Lung (tissue), 16 donors: Measurements from ENCODE around the gene NCBP3. TPM values are rescaled to one million over a fixed set of nuclear protein-coding genes. Genes with fewer than 3 reads are reported as not detected.

Source experiments
- ATAC-seq: fragments of 200-7000 bp; cut with Tn5 transposase; one replicate; pipeline ENCODE4 v1.9.1; 2020; ENCODE audit warnings: moderate number of reproducible peaks; ENCODE audit not compliant: insufficient read depth, low FRiP score
- DNase-seq, 3 donors: peaks; one replicate each; pipeline ENCODE4 v3.0.0-alpha.2; 2013 to 2017
- H3K27ac ChIP-seq, 2 donors: one replicate each; pipeline ENCODE4 v1.5.1; 2013; ENCODE audit warnings: mild to moderate bottlenecking in 2 of 2, moderate library complexity in 2 of 2, control low read depth in 1 of 2, inconsistent platforms in 1 of 2, low read depth in 1 of 2, low read length in 1 of 2
- H3K27me3 ChIP-seq, 3 donors: one replicate each; pipeline ENCODE4 v1.5.1; 2013; ENCODE audit warnings: low read length in 2 of 3; ENCODE audit not compliant: control insufficient read depth in 3 of 3, insufficient read depth in 3 of 3
- H3K36me3 ChIP-seq, 4 donors: one replicate each; pipeline ENCODE4 v1.5.1; 2013; ENCODE audit warnings: low read length in 4 of 4, mild to moderate bottlenecking in 1 of 4, moderate library complexity in 1 of 4; ENCODE audit not compliant: control insufficient read depth in 4 of 4, insufficient read depth in 4 of 4
- H3K4me1 ChIP-seq, 5 donors: one replicate each; pipeline ENCODE4 v1.5.1; 2013; ENCODE audit warnings: low read length in 5 of 5, mild to moderate bottlenecking in 2 of 5, moderate library complexity in 1 of 5; ENCODE audit not compliant: control insufficient read depth in 5 of 5, insufficient read depth in 5 of 5
- H3K4me3 ChIP-seq: one replicate; pipeline ENCODE4 v1.5.1; 2013; ENCODE audit warnings: mild to moderate bottlenecking, control low read depth, moderate library complexity
- H3K9ac ChIP-seq, 2 donors: one replicate each; pipeline ENCODE4 v1.5.1; 2013; ENCODE audit warnings: low read length in 2 of 2, control low read depth in 1 of 2; ENCODE audit not compliant: insufficient read depth in 1 of 2
- H3K9me3 ChIP-seq, 4 donors: one replicate each; pipeline ENCODE4 v1.5.1; 2013; ENCODE audit warnings: low read length in 3 of 4, mild to moderate bottlenecking in 1 of 4, moderate library complexity in 1 of 4; ENCODE audit not compliant: control insufficient read depth in 4 of 4, insufficient read depth in 3 of 4
- CTCF ChIP-seq: IDR thresholded peaks from 2 replicates; pipeline ENCODE4 v1.5.1; 2012; ENCODE audit warnings: mild to moderate bottlenecking; ENCODE audit errors: control extremely low read depth, extremely low read depth
- WGBS, 2 donors: extraction: QIAGEN DNeasy Blood & Tissue Kit; methylation state at CpG; one replicate each; pipeline ENCODE4 v1.1.7; 2013; 5-methylcytosine and 5-hydroxymethylcytosine counted together
- long read RNA-seq, 5 donors: transcript quantifications; one replicate each; lab custom pipeline, GENCODE V29; 2026
- polyA plus RNA-seq, 2 donors: library from polyadenylated mRNA; stranded (reverse); fragments of 200-250 nt; gene quantifications; one replicate each; pipeline ENCODE4 v1.2.1, GENCODE V29; 2013
- total RNA-seq, 2 donors: library from RNA; depleted of rRNA in 1 of 2; stranded (reverse); fragments of >200 nt in 1 of 2; gene quantifications; one replicate each; pipeline ENCODE4 v1.2.1, GENCODE V29; 2014 to 2021
- donor health status: control.
- donor health status: control.
- donor health status: Bipolar disorder and iron deficiency.
- donor health status: healthy.
- donor health status: DM: yes; HTN: yes; CAD: no.

The NCBP3 gene
- total RNA-seq (10 to 100 TPM; 34.3 to 49.4 TPM), polyA plus RNA-seq (10 to 100 TPM; 15.9 to 17.8 TPM)
- long read RNA-seq, donor 1, partial matches to known transcripts: 11 of 11 reads
- long read RNA-seq, donor 1, other reads (novel, unspliced or antisense): 0 of 11 reads
- long read RNA-seq, donor 2, partial matches to known transcripts: 6 of 6 reads
- long read RNA-seq, donor 2, other reads (novel, unspliced or antisense): 0 of 6 reads
- long read RNA-seq, donor 3: 0 reads
- long read RNA-seq, donor 4, partial matches to known transcripts: 5 of 8 reads
- long read RNA-seq, donor 4, other reads (novel, unspliced or antisense): 0 of 8 reads
- long read RNA-seq, donor 5, full-length matches to known transcripts: 6 of 18 reads
- long read RNA-seq, donor 5, partial matches to known transcripts: 12 of 18 reads
- long read RNA-seq, donor 5, other reads (novel, unspliced or antisense): 0 of 18 reads

- H3K27ac ChIP-seq: peak within 1 kb of the TSS; percentile 94 to 96
- H3K27me3 ChIP-seq: no peaks in the 10 kb centered on the region
- DNase-seq (peak; percentile 94 to 96 (median 95)), ATAC-seq (peak; percentile 99)
- H3K4me3 ChIP-seq: peak within 1 kb of the TSS; percentile 91
- no peaks in the 10 kb centered on the region for H3K9me3 ChIP-seq
- peaks cover 0 to 5% (median 0%) of the 10 kb centered on the region in 5 donors for H3K4me1 ChIP-seq
- peaks cover 0 to 15% (median 7%) of the 10 kb centered on the region in 4 donors for H3K36me3 ChIP-seq
- TF ChIP-seq CTCF: peak; percentile 92
- WGBS, 2 donors: 1% methylated on average over 60 to 76 of the region's 76 CpGs
- peak within 1 kb of the TSS; percentile 76 to 77 for H3K9ac ChIP-seq
Measured at GRCh38 chr17:3845621-3846436, at the start of gene NCBP3. TSS of gene NCBP3 (minus strand) at chr17:3846246. CDS start at chr17:3846223, 23 bp downstream.

DNA sequence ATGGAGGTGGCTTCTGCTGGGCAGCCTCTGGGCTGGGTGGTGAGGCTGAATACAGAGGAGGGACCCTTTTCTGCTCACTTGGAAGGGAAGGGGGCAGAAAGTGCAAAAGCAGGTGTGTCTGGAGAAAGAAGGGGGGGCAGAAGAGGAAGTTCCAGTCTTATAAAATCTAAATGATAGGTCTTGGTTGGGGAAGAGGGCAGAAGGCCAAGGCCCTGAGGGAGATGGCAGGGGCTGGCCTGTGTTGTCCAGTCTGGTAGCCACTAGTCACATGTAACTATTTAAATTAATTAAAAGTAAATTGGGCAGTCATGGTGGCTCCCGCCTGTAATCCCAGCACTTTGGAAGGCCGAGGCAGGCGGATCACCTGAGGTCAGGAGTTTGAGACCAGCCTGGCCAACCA, 49.3 kb upstream of the NCBP3 start:
- WGBS, 2 donors: 91 to 97% methylated on average over 3 of the region's 3 CpGs
- H3K4me3 ChIP-seq: no peak overlapping the region
- H3K36me3 ChIP-seq: no peaks in the 10 kb centered on the region
- ATAC-seq: no peak
- H3K9ac ChIP-seq: no peak overlapping the region
- no peak for TF ChIP-seq CTCF
- H3K4me1 ChIP-seq: peaks cover 0 to 34% (median 5%) of the 10 kb centered on the region in 5 donors
- DNase-seq: no peak
- H3K9me3 ChIP-seq: no peaks in the 10 kb centered on the region
- peak overlapping the region; percentile 80 to 90 for H3K27ac ChIP-seq
- no peaks in the 10 kb centered on the region for H3K27me3 ChIP-seq

- 10 to 16% methylated on average over 2 of the region's 2 CpGs for WGBS, 2 donors
- ATAC-seq: no peak
- peak overlapping the region; percentile 80 to 90 for H3K27ac ChIP-seq
Measured at GRCh38 chr17:3894911-3895343, 48.9 kb upstream of the NCBP3 start.

More at GRCh38 chr17:3894911-3895343, 48.9 kb upstream of the NCBP3 start:
- Histone ChIP-seq H3K4me1 (peaks cover 0 to 36% (median 9%) of the 10 kb centered on the region in 5 donors), H3K4me3 (no peak overlapping the region), H3K9ac (no peak overlapping the region), H3K36me3 (no peaks in the 10 kb centered on the region), H3K9me3 (no peaks in the 10 kb centered on the region), H3K27me3 (no peaks in the 10 kb centered on the region)
- DNase-seq: peak in 1 of 3 donors; percentile 69
- TF ChIP-seq CTCF: no peak
